ENCODE results near the gene POLR2L.

Gene POLR2L

GRCh38 chr11:792535-792821 lies 49.9 kb downstream of the POLR2L start:
- no peak for DNase-seq

GRCh38 chr11:791658-792534 lies 50.4 kb downstream of the POLR2L start:
- no peak for DNase-seq

GRCh38 chr11:790721-791564 lies 51.4 kb downstream of the POLR2L start:
- DNase-seq, result peak; percentile 42 to 70

GRCh38 chr11:789943-790342 lies 52.4 kb downstream of the POLR2L start, which contains the start of gene CEND1:
CEND1 (minus strand) TSS chr11:790090; CDS start chr11:788576, 1,514 bp downstream.
- DNase-seq, result peak in 1 of 2 experiments; percentile 14

All from SW 1271 (cell line).